Skeletal muscle cell (primary cell): ENCODE results near the gene PLXNA2.

Experiments used
- DNase-seq: peaks from one replicate; pipeline ENCODE4 v3.0.0-alpha.2; 2010; ENCODE audit warnings: low read depth
- H3K4me3 ChIP-seq: 2 replicates; pipeline ENCODE4 v1.5.1; 2011; ENCODE audit warnings: low read depth, mild to moderate bottlenecking, control low read depth, low read length, moderate library complexity

Gene PLXNA2

GRCh38 chr1:208133355-208133754 lies 110.8 kb downstream of the PLXNA2 start:
- DNase-seq: no peak
- H3K4me3 ChIP-seq: no peak overlapping the region

GRCh38 chr1:208132287-208132882 lies 111.8 kb downstream of the PLXNA2 start:
- DNase-seq: no peak
- no peak overlapping the region for H3K4me3 ChIP-seq

DNA sequence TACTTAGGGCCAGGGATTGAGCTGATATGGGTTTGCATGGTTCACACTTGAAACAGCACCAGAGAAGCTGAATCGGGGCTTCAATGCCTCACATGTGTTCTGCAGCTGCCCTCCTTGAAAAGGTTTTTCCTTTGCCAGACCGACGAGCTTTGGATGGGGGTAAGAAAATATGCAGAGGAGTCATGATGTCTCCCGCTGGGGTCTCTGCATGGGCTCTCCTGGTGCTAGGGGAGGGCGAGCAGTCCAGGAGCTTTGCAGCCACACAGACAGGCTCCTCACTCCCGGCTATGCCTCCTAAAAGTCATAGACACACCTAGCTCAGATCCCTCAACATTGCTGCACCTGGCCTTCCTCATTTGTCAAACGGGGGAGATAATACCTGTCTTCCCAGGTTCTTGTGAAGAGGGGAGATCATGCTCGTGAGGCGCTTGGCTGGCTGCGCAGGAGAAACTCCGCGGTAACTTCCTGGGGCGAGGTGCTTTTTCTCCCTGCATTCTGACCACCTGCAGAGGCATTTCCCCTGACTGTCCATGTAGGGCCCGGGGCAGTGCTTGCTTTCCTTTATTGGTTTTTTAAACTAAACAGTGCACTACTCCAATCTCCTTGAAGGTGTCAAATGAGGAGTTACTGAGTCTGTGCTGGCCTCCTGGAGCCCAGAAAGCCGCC lies 112.4 kb downstream of the PLXNA2 start:
- no peak for DNase-seq
- H3K4me3 ChIP-seq: no peak overlapping the region

GRCh38 chr1:208129487-208129886 lies 114.7 kb downstream of the PLXNA2 start:
- no peak for DNase-seq
- H3K4me3 ChIP-seq: no peak overlapping the region

DNA sequence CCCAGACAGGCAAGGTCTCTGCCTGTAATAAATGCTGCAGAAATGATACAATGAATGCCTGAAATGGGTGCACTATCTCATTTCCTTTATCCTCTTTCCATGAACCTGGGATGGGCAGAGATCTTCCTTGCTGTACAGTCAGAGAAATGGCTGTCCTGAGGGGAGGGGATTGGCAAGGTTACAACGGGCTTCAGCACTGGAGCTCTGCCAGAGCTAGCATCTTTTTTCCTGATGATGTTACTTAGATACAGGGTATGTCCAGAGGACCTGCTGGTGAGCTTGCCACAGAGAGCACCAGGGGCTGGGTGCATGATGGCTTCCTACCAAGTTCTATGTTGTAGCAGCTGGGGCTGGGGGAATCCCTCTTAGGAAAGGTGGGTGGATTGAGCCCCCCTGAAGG lies 115.1 kb downstream of the PLXNA2 start:
- no peak for DNase-seq
- no peak overlapping the region for H3K4me3 ChIP-seq

DNA sequence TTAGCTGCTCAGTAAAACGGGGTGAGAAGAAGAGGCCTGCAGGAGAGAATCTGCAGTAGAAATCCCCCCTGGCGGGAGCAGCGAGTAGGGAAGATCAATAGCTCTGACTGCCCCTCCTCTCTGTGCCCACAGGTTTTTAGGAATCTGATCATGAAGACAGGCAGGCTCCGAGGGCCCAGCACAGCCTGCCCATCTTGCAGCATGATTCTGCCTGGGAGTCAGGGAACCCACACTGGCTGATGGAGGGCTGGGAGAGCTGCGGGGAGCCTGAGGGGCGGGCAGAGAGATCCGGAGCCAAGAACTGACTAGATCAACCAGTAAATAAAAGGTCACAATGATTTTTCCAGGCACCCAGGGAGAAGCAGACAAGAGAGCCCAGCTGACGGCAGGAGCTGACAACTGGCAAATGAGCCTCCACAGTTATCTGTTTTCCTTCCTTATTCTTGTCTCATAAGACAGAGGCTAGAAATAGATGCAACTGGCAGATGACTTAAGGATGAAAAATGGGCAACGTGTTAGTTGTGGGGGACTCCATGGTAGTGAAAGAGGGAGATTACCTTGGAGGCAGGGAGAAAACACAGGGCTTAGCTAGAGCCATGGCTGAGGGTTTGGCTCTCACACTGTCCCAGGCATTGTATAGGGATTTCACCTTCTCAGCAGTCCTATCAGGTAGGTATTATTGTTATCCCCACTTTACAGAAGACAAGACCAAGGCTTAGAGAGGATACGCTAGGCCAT lies 116.2 kb downstream of the PLXNA2 start:
- H3K4me3 ChIP-seq: no peak overlapping the region
- DNase-seq: no peak

GRCh38 chr1:208127284-208127683 lies 116.9 kb downstream of the PLXNA2 start:
- no peak overlapping the region for H3K4me3 ChIP-seq

GRCh38 chr1:208126108-208126507 lies 118.1 kb downstream of the PLXNA2 start:
- H3K4me3 ChIP-seq: no peak overlapping the region
- no peak for DNase-seq

More at GRCh38 chr1:208127284-208127683, 116.9 kb downstream of the PLXNA2 start:
- DNase-seq: no peak

DNA sequence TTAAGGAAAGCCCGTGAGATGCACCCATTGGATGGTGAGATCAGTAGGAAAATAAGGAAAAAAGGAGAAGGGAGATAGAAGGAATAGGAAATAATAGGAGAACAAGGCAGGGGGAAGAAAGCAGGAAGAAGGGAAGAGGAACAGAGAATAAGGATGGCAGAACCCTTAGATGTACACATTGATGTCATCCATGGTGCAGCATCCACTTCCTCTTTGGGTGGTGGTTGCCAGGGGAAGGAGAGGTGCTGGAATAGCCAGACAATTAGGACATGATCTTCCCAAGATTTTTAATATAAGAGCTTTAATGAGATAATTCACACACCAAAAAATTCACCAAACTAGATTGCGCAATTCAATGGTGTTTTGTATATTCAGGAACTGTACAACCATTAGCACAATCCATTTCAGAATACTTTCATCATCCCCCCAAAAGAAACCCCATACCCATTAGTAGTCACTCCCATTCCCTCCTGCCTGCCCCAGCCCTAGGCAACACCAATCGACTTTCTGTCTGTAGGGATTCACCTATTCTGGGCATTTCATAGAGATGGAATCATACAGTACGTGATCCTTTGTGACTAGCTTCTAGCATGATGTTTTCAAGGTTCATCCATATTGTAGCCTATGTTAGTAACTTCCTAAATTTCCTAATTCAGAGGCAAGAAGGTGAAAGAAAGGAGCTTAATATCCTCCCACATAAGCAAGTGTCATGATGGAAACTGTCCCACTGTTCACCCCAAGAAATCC lies 121.4 kb downstream of the PLXNA2 start:
- DNase-seq: no peak
- H3K4me3 ChIP-seq: no peak overlapping the region

DNA sequence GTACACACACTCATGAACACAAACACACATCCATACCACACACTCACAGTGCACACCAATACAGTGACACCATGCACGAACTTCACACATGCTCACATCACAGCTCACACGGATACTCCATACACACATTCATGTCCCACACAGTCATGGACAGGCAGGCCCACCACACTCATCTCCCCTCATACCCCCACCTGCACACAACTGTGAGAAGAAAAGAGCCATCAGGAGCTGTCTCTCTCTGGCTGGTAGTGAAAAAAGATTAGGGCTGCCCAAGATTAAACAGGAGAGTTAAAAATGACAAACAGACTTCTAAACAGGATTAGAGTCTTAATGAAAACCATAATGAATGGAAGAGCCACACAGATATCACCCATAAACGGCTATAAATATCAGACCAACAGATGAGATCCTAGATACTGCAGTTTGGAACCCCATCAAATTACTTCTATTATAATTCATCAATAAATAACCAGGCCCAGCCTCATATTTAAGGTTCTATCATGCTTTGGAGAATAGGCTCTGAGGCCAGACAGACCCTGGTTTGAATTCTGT lies 122.3 kb downstream of the PLXNA2 start:
- H3K4me3 ChIP-seq: no peak overlapping the region
- no peak for DNase-seq

DNA sequence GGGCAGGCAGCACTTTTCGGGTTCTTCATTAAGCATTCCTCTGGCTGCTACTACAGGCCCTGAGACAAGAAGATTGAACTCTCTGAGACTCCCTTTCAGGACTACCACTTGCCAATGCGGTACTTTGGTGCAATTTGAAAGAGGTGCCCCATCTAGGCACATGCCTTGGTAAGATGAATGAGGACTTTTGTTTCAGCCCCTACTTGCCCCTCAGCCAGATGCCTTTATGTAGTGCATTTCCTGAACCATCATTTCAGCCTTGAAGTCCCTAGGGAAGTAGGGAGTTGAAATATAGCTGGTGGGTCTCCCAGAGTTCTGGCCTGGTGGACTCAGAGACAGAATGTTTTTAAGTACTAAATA lies 123.8 kb downstream of the PLXNA2 start:
- no peak for DNase-seq
- H3K4me3 ChIP-seq: no peak overlapping the region

DNA sequence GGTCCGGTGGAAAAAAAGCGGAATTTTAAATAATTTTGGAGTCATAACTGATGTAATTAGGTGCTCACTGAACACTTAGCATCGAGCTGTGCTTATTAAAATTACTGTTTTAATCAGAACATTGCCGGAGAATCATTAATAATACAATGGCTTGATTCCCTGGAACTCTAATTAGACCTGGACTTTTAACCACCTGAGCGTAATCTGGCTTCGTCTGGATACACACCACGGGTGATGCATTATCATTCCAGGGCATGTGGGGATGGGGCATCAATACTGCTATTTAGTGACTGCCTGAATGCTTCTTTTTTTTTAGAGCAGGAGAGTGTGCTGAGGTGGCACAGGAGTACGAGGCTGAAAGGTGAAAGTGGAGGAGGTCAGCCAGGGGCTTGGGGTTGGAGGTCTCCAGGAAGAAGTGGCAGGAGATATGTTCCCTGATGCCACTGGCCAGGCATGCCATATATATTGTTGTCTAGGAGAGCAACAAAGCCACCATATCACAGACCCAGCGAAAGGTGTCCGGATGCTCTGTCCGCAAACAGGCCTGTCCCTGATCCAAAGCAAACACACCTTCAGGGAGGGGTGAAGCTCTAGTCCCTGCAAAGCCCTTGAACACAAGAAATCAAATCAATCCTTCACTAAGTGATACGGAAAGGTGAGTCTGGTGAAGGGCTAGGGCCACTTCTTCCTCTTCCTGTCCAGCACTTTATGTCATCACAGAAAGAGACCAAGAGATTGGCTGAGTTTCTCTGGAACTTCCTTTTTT lies 125.2 kb downstream of the PLXNA2 start:
- no peak overlapping the region for H3K4me3 ChIP-seq
- DNase-seq: no peak

DNA sequence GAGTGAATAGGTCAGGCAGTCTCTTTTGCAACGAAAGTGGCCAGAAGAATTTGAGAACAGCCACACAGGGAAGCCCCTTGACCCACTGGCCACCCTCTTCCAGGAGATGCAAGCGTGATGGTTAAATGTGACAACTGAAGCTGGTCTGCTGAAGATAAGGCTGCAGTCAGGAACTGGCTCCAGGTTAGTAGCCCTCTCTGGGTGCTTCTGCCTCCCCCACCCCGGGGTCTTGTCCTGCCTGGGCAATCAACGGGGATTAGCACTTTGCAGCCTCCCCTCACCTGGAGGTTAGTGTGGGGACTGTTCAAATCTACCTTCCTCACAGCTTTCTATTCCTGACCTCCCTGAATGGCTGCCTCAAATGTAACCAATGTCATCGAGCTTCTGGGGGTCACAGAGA lies 125.9 kb downstream of the PLXNA2 start:
- DNase-seq: no peak
- no peak overlapping the region for H3K4me3 ChIP-seq

GRCh38 chr1:208117826-208118225 lies 126.4 kb downstream of the PLXNA2 start:
- no peak for DNase-seq
- no peak overlapping the region for H3K4me3 ChIP-seq

GRCh38 chr1:208117409-208117808 lies 126.8 kb downstream of the PLXNA2 start:
- no peak overlapping the region for H3K4me3 ChIP-seq
- no peak for DNase-seq

GRCh38 chr1:208115924-208116640 lies 128.1 kb downstream of the PLXNA2 start:
- H3K4me3 ChIP-seq: no peak overlapping the region
- DNase-seq: no peak

- no peak for DNase-seq
- no peak overlapping the region for H3K4me3 ChIP-seq
Observed at GRCh38 chr1:208113011-208113410, 131.2 kb downstream of the PLXNA2 start.

- H3K4me3 ChIP-seq: no peak overlapping the region
- no peak for DNase-seq
Observed at GRCh38 chr1:208112401-208112800, 131.8 kb downstream of the PLXNA2 start.
